A172 (cell line): ENCODE measurements around the gene KDM3B. TPM values are rescaled to one million over a fixed set of nuclear protein-coding genes. Genes with fewer than 3 reads are reported as not detected.
A peak's percentile ranks its signal among the peaks of the same experiment; 100 is the strongest.

ENCODE experiments used
- DNase-seq: peaks from one replicate; pipeline ENCODE4 v3.0.0-alpha.2; 2015; ENCODE audit warnings: low spot score
- total RNA-seq: library from RNA; depleted of rRNA; stranded (reverse); fragments of >200 nt; shearing (Covaris generic); gene quantifications from 2 replicates; pipeline ENCODE4 v1.2.3, GENCODE V29; 2014

Gene KDM3B
- total RNA-seq, 1 experiment from 2014 or later: 45.5 TPM

GRCh38 chr5:138346889-138347288, 5.6 kb upstream of the KDM3B start:
- DNase-seq: no peak

GRCh38 chr5:138349852-138350562, 2.5 kb upstream of the KDM3B start:
- DNase-seq: no peak

- DNase-seq: no peak
Measured at GRCh38 chr5:138350563-138350890, 2.0 kb upstream of the KDM3B start.

- DNase-seq: peak; percentile 59
Measured at GRCh38 chr5:138351056-138351455, 1.4 kb upstream of the KDM3B start.

- DNase-seq: no peak
Measured at GRCh38 chr5:138351517-138351916, 968 bp upstream of the KDM3B start.

- DNase-seq: no peak
Measured at GRCh38 chr5:138352722-138353559, 456 bp downstream of the KDM3B start.

GRCh38 chr5:138353560-138354080, 1.1 kb downstream of the KDM3B start:
- DNase-seq: no peak

- no peak for DNase-seq
Measured at GRCh38 chr5:138354387-138354786, 1.9 kb downstream of the KDM3B start.

GRCh38 chr5:138354926-138355378, 2.5 kb downstream of the KDM3B start:
- peak; percentile 88 for DNase-seq

- DNase-seq: no peak
Measured at GRCh38 chr5:138359621-138360020, 7.1 kb downstream of the KDM3B start.

- DNase-seq: no peak
Measured at GRCh38 chr5:138360941-138361452, 8.5 kb downstream of the KDM3B start.

GRCh38 chr5:138364576-138364975, 12.1 kb downstream of the KDM3B start:
- DNase-seq: no peak

GRCh38 chr5:138366632-138367382, 14.3 kb downstream of the KDM3B start:
- DNase-seq: no peak

- DNase-seq: no peak
Measured at GRCh38 chr5:138369261-138369660, 16.8 kb downstream of the KDM3B start.

- DNase-seq: no peak
Measured at GRCh38 chr5:138369706-138370105, 17.2 kb downstream of the KDM3B start.

- no peak for DNase-seq
Measured at GRCh38 chr5:138370537-138370936, 18.1 kb downstream of the KDM3B start.

GRCh38 chr5:138371454-138371853, 19.0 kb downstream of the KDM3B start:
- DNase-seq: no peak

- DNase-seq: no peak
Measured at GRCh38 chr5:138372225-138372624, 19.7 kb downstream of the KDM3B start.

GRCh38 chr5:138372653-138373052, 20.2 kb downstream of the KDM3B start:
- DNase-seq: no peak

GRCh38 chr5:138382347-138382746, 29.9 kb downstream of the KDM3B start:
- no peak for DNase-seq

- no peak for DNase-seq
Measured at GRCh38 chr5:138385660-138386059, 33.2 kb downstream of the KDM3B start.

- no peak for DNase-seq
Measured at GRCh38 chr5:138386290-138386689, 33.8 kb downstream of the KDM3B start.
